H1 (cell line): ENCODE results near the gene NIPSNAP2. TPM values are rescaled to one million over a fixed set of nuclear protein-coding genes. Genes with fewer than 3 reads are reported as not detected.

Experiments
- HDAC2 ChIP-seq, 2 experiments: fragments of 300-600 bp in 1 of 2; sonication (generic) in 1 of 2; IDR thresholded peaks; 2 replicates each; pipeline ENCODE4 v1.6.1; 2011 to 2012; ENCODE audit warnings: low read depth in 2 of 2, low read length in 2 of 2, mild to moderate bottlenecking in 2 of 2, moderate library complexity in 2 of 2, borderline replicate concordance in 1 of 2, inconsistent platforms in 1 of 2
- POLR2A ChIP-seq, 2 experiments: IDR thresholded peaks; 1 replicate in 1 of 2; 2 replicates in 1 of 2; pipeline ENCODE4 v1.6.1; 2011; ENCODE audit warnings: low read depth in 2 of 2, low read length in 2 of 2, mild to moderate bottlenecking in 2 of 2; ENCODE audit errors: control extremely low read depth in 1 of 2
- TEAD4 ChIP-seq: IDR thresholded peaks from 2 replicates; pipeline ENCODE4 v1.6.1; 2012; ENCODE audit warnings: low read depth, low read length, inconsistent platforms, mixed read lengths
- polyA plus RNA-seq, 7 experiments: library from polyadenylated mRNA; depleted of rRNA in 3 of 7; stranded (reverse) in 5 of 7; unstranded in 2 of 7; fragments of >200 nt in 5 of 7; fragments of 200-250 nt in 2 of 7; gene quantifications; 1 replicate in 5 of 7; 2 replicates in 1 of 7; 4 replicates in 1 of 7; pipeline versions ENCODE4 v1.2.1 to v1.2.3, GENCODE V29; 2011 to 2013; ENCODE audit warnings: missing spikeins in 2 of 7, mixed read lengths in 2 of 7
- total RNA-seq: library from RNA; stranded (reverse); fragmentation: NEBNext Ultra II Directional; extraction: Animal tissue kit (Norgen Biotek cat#: 25700); gene quantifications from 2 replicates; pipeline ENCODE4 v1.2.1, GENCODE V29; 2021
- TF ChIP-seq, protein P1 (sequence below): fragments of 300-600 bp; sonication (generic); IDR thresholded peaks from 2 replicates; pipeline ENCODE4 v1.7.1; 2012; ENCODE audit warnings: low read length, moderate library complexity, mild to moderate bottlenecking, inconsistent platforms; ENCODE audit not compliant: insufficient replicate concordance
- TF ChIP-seq, protein P2 (sequence below), 3 experiments: IDR thresholded peaks; 1 replicate in 2 of 3; 2 replicates in 1 of 3; pipeline versions ENCODE4 v1.5.1 to v1.6.1; 2011; ENCODE audit warnings: low read length in 3 of 3, mild to moderate bottlenecking in 3 of 3, inconsistent platforms in 2 of 3, low read depth in 1 of 3, moderate library complexity in 1 of 3; ENCODE audit not compliant: insufficient read depth in 1 of 3; ENCODE audit errors: control extremely low read depth in 1 of 3

The NIPSNAP2 gene
- total and polyA plus RNA-seq, 2 of the 8 experiments (the other 6 are each of a cell fraction or from before 2014, with no cell fraction given) = 31.1 to 45.2 TPM

GRCh38 chr7:55951637-55952351 lies 12.6 kb upstream of the NIPSNAP2 start, which contains the start of gene MRPS17 (continued):
- TF ChIP-seq, protein P1, sequence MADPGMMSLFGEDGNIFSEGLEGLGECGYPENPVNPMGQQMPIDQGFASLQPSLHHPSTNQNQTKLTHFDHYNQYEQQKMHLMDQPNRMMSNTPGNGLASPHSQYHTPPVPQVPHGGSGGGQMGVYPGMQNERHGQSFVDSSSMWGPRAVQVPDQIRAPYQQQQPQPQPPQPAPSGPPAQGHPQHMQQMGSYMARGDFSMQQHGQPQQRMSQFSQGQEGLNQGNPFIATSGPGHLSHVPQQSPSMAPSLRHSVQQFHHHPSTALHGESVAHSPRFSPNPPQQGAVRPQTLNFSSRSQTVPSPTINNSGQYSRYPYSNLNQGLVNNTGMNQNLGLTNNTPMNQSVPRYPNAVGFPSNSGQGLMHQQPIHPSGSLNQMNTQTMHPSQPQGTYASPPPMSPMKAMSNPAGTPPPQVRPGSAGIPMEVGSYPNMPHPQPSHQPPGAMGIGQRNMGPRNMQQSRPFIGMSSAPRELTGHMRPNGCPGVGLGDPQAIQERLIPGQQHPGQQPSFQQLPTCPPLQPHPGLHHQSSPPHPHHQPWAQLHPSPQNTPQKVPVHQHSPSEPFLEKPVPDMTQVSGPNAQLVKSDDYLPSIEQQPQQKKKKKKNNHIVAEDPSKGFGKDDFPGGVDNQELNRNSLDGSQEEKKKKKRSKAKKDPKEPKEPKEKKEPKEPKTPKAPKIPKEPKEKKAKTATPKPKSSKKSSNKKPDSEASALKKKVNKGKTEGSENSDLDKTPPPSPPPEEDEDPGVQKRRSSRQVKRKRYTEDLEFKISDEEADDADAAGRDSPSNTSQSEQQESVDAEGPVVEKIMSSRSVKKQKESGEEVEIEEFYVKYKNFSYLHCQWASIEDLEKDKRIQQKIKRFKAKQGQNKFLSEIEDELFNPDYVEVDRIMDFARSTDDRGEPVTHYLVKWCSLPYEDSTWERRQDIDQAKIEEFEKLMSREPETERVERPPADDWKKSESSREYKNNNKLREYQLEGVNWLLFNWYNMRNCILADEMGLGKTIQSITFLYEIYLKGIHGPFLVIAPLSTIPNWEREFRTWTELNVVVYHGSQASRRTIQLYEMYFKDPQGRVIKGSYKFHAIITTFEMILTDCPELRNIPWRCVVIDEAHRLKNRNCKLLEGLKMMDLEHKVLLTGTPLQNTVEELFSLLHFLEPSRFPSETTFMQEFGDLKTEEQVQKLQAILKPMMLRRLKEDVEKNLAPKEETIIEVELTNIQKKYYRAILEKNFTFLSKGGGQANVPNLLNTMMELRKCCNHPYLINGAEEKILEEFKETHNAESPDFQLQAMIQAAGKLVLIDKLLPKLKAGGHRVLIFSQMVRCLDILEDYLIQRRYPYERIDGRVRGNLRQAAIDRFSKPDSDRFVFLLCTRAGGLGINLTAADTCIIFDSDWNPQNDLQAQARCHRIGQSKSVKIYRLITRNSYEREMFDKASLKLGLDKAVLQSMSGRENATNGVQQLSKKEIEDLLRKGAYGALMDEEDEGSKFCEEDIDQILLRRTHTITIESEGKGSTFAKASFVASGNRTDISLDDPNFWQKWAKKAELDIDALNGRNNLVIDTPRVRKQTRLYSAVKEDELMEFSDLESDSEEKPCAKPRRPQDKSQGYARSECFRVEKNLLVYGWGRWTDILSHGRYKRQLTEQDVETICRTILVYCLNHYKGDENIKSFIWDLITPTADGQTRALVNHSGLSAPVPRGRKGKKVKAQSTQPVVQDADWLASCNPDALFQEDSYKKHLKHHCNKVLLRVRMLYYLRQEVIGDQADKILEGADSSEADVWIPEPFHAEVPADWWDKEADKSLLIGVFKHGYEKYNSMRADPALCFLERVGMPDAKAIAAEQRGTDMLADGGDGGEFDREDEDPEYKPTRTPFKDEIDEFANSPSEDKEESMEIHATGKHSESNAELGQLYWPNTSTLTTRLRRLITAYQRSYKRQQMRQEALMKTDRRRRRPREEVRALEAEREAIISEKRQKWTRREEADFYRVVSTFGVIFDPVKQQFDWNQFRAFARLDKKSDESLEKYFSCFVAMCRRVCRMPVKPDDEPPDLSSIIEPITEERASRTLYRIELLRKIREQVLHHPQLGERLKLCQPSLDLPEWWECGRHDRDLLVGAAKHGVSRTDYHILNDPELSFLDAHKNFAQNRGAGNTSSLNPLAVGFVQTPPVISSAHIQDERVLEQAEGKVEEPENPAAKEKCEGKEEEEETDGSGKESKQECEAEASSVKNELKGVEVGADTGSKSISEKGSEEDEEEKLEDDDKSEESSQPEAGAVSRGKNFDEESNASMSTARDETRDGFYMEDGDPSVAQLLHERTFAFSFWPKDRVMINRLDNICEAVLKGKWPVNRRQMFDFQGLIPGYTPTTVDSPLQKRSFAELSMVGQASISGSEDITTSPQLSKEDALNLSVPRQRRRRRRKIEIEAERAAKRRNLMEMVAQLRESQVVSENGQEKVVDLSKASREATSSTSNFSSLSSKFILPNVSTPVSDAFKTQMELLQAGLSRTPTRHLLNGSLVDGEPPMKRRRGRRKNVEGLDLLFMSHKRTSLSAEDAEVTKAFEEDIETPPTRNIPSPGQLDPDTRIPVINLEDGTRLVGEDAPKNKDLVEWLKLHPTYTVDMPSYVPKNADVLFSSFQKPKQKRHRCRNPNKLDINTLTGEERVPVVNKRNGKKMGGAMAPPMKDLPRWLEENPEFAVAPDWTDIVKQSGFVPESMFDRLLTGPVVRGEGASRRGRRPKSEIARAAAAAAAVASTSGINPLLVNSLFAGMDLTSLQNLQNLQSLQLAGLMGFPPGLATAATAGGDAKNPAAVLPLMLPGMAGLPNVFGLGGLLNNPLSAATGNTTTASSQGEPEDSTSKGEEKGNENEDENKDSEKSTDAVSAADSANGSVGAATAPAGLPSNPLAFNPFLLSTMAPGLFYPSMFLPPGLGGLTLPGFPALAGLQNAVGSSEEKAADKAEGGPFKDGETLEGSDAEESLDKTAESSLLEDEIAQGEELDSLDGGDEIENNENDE = no peak
- TF ChIP-seq TEAD4 (peak; percentile 52; the same call in 1 of the 2 replicates), POLR2A (IDR thresholded peaks at IDR 0.05; ENCODE audit: control extremely low read depth in 1 of 2, low read depth in 2 of 2, low read length in 2 of 2) (peak; percentile 89 to 95), HDAC2 (IDR thresholded peaks at IDR 0.05; ENCODE audit: borderline replicate concordance in 1 of 2, low read depth in 2 of 2, low read length in 2 of 2) (no peak)
- TF ChIP-seq, protein P2, sequence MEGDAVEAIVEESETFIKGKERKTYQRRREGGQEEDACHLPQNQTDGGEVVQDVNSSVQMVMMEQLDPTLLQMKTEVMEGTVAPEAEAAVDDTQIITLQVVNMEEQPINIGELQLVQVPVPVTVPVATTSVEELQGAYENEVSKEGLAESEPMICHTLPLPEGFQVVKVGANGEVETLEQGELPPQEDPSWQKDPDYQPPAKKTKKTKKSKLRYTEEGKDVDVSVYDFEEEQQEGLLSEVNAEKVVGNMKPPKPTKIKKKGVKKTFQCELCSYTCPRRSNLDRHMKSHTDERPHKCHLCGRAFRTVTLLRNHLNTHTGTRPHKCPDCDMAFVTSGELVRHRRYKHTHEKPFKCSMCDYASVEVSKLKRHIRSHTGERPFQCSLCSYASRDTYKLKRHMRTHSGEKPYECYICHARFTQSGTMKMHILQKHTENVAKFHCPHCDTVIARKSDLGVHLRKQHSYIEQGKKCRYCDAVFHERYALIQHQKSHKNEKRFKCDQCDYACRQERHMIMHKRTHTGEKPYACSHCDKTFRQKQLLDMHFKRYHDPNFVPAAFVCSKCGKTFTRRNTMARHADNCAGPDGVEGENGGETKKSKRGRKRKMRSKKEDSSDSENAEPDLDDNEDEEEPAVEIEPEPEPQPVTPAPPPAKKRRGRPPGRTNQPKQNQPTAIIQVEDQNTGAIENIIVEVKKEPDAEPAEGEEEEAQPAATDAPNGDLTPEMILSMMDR (IDR thresholded peaks at IDR 0.05; ENCODE audit: control extremely low read depth in 1 of 3, insufficient read depth in 1 of 3, low read depth in 1 of 3, low read length in 3 of 3) = no peak
- TF ChIP-seq, all 59 proteins: peak for 24
